ENCODE measurements around the gene SFI1. TPM values are rescaled to one million over a fixed set of nuclear protein-coding genes. Genes with fewer than 3 reads are reported as not detected.

Gene SFI1
- total RNA-seq, 2 donors from 2014 or later, result 27.8 to 46.8 TPM

DNA sequence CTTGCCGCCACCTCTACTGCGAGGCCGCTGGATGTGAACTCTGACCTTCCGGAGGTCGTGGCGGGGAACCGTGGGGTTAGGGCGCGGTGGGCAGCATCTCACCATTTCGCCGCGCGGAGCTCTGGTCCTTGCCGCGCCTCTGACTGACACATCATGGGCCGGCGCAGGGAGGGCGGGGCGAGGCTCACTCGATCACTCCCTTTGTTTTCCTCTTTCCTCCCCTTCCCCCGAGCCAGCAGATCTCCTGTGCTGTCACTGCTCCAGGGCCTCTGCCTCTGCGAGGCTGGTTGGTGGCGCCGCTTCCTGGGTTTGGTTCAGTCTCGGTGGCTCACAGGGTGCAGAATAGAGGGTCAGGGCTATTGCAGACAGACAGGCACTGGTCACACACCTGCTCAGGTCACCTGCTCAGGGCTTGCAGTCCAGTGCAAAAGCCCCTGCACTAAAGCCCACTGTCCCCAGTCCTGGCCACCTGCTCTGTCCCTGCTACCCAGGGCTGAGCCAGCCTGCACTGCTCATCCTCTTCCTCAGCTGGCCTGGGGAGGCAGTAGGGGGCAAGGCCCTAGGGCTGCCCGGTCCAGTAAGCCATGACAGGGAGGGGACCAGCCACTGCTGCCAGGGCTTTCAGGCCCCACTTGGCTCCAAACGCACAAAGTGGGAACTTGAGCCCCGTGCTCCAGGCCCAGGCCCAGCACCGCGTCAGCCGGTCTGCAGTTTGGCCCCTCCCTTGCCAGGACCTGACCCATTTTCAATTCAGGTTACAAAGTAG, 129.5 kb downstream of the SFI1 start:
- H3K4me3 ChIP-seq, result no peak overlapping the region
- peak overlapping the region in 3 of 4 donors; percentile 36 to 53 (median 37) for H3K27ac ChIP-seq
- ATAC-seq (no peak), DNase-seq (no peak)
- intact Hi-C loops (cut with DNase I), result no loop called here
- H3K9me3 ChIP-seq, result no peaks in the 10 kb centered on the region
- peaks cover 56% of the 10 kb centered on the region for H3K4me1 ChIP-seq
- TF ChIP-seq, protein P1, sequence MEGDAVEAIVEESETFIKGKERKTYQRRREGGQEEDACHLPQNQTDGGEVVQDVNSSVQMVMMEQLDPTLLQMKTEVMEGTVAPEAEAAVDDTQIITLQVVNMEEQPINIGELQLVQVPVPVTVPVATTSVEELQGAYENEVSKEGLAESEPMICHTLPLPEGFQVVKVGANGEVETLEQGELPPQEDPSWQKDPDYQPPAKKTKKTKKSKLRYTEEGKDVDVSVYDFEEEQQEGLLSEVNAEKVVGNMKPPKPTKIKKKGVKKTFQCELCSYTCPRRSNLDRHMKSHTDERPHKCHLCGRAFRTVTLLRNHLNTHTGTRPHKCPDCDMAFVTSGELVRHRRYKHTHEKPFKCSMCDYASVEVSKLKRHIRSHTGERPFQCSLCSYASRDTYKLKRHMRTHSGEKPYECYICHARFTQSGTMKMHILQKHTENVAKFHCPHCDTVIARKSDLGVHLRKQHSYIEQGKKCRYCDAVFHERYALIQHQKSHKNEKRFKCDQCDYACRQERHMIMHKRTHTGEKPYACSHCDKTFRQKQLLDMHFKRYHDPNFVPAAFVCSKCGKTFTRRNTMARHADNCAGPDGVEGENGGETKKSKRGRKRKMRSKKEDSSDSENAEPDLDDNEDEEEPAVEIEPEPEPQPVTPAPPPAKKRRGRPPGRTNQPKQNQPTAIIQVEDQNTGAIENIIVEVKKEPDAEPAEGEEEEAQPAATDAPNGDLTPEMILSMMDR (IDR thresholded peaks at IDR 0.05), result no peak
- TF ChIP-seq POLR2A (IDR thresholded peaks at IDR 0.05), result no peak
- WGBS, 2 donors, result 67 to 88% methylated on average over 25 to 31 of the region's 31 CpGs
- H3K27me3 ChIP-seq, result no peaks in the 10 kb centered on the region
- no peaks in the 10 kb centered on the region for H3K36me3 ChIP-seq (replicated peaks in 1 of 2; ENCODE audit: insufficient read depth in 1 of 2, low read depth in 2 of 2)

DNA sequence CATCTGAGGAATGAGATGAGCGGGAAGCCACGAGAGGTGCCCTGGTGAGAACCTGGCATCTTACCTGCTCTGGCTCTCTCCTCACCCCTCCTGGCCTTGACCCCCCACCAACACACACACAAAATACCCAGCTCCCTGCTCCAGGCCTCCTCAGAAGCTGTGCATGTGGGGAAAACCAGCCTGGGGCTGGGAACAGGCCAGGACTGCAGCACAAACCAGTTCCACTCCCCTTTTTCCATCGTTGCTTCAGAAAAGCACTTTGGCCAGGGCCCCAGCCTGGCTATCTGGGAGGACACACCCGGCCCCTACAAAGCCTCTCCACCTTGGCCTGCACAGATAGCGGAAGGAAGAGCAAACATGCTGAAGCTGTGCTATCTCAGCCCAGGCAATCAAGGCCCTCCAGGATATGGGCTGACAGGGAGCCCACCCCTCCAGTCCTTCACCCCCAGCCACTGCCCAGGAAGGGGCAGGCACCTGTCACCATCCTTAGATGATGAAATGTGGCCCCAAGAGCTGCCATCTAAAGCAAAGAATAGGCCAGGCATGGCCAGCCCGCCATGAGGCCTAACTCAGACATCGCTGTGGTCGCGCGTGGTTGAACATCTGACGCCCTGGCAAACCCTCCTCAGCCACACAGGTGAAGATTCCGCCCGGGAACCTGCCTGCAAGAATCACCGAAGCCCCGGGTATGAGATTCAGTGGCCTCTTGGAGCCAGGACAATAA, 130.3 kb downstream of the SFI1 start:
- H3K9me3 ChIP-seq, result no peaks in the 10 kb centered on the region
- peaks cover 63% of the 10 kb centered on the region for H3K4me1 ChIP-seq
- peak overlapping the region in 3 of 4 donors; percentile 36 to 53 (median 37) for H3K27ac ChIP-seq
- 39 to 65% methylated on average over 3 to 15 of the region's 15 CpGs for WGBS, 2 donors
- H3K27me3 ChIP-seq, result no peaks in the 10 kb centered on the region
- no peaks in the 10 kb centered on the region for H3K36me3 ChIP-seq (replicated peaks in 1 of 2; ENCODE audit: insufficient read depth in 1 of 2, low read depth in 2 of 2)
- no peak for TF ChIP-seq POLR2A (IDR thresholded peaks at IDR 0.05)
- TF ChIP-seq, protein P1 (IDR thresholded peaks at IDR 0.05), result no peak
- peak in 1 of 4 donors; percentile 34 for DNase-seq
- no peak overlapping the region for H3K4me3 ChIP-seq
- intact Hi-C loops (cut with DNase I), result no loop called here
- ATAC-seq, result no peak

DNA sequence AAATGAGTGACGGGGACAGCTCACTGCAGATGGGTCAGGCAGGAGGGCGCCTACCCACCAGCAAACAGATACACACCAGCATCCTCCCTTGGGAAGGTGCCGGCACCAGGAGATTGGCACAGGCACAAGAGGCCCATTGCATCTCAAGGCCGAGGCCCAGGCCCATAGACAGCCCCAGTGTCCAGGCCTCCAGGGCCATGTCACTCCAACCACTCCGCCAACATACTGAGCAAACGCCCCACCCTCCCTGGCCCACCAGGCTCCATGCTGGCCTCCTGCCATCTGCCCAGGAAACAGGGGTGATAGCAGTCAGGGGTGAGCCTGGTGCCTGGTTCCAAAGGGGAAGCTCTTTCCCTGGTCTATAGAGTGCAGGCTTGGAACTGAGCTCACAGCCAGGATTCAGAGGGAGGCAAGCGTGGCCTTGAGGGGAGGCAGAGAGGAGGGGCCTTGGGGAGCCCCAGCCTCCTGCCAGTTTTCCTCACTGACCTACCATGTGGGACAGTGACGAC, 130.9 kb downstream of the SFI1 start:
- 56 to 60% methylated on average over 4 to 8 of the region's 8 CpGs for WGBS, 2 donors
- H3K4me1 ChIP-seq, result peaks cover 66% of the 10 kb centered on the region
- peak overlapping the region in 3 of 4 donors; percentile 1 to 53 (median 36) for H3K27ac ChIP-seq
- no peaks in the 10 kb centered on the region for H3K36me3 ChIP-seq (replicated peaks in 1 of 2; ENCODE audit: insufficient read depth in 1 of 2, low read depth in 2 of 2)
- no peak for TF ChIP-seq POLR2A (IDR thresholded peaks at IDR 0.05)
- intact Hi-C loops (cut with DNase I), result no loop called here
- no peaks in the 10 kb centered on the region for H3K27me3 ChIP-seq
- no peaks in the 10 kb centered on the region for H3K9me3 ChIP-seq
- no peak overlapping the region for H3K4me3 ChIP-seq
- DNase-seq (peak in 2 of 4 donors; percentile 29 to 33), ATAC-seq (no peak)

DNA sequence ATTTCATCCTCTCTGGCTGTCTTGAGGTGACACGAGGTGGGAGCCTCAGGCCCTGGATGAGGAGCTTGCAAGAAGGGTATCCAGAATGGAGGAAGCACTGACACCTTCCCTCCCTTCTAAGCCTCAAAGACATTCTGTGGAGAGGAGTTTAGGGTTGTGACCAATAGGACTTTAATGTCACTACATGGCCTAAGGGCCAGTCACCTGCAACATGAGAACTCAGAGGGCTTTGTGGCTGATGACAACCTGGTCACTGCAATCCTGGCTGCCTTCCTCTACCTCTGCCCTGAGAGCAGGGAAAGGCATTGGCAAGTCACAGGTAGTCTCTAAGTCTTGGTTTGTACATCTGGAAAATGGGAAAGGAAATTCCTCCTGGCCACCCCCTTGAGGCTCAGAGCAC, 132.0 kb downstream of the SFI1 start:
- no peaks in the 10 kb centered on the region for H3K36me3 ChIP-seq (replicated peaks in 1 of 2; ENCODE audit: insufficient read depth in 1 of 2, low read depth in 2 of 2)
- TF ChIP-seq POLR2A (IDR thresholded peaks at IDR 0.05), result no peak
- no peak overlapping the region for H3K4me3 ChIP-seq
- peak overlapping the region in 1 of 4 donors; percentile 53 for H3K27ac ChIP-seq
- WGBS, 2 donors, result 94% methylated on average over 1 of the region's 1 CpG; no CpG with 5 or more reads in 1 of the 2 donors
- no peak for ATAC-seq
- H3K9me3 ChIP-seq, result no peaks in the 10 kb centered on the region
- intact Hi-C loops (cut with DNase I), result no loop called here
- H3K27me3 ChIP-seq, result no peaks in the 10 kb centered on the region
- H3K4me1 ChIP-seq, result peaks cover 66% of the 10 kb centered on the region
- no peak for DNase-seq

DNA sequence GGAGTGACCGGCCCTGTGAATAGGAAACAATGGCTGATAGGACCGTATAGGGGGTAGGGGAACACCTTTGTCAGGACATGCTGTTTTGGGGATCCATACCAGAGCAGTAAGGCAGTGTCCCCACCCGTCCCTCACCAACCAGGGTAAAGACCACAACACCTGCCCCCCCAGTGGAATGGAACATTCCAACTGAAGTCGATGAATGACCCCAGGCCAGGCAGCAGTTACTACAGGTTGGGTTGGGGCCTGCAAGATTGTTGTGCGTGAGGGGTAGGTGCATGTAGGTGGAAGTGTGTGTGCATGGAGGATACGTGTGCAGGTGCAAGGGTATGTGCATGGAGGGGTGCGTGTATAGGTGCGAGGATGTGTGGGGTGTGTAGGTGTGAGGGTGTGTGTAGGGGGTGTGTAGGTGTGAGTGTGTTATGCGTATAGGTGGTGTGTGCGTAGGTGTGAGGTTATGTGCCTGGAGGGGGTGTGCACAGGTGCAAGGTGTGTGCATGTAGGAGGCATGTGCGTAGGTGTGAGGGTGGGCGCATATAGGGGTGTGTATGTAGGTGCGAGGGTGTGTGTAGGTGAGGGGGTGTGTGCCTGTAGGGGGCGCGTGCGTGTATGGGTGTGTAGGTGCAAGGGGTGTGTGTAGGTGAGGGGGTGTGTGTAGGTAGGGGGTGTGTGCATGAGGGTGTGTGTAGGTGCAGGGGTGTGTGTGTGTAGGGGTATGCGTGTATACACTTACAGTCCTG, 132.8 kb downstream of the SFI1 start:
- TF ChIP-seq POLR2A (IDR thresholded peaks at IDR 0.05), result no peak
- TF ChIP-seq, protein P1 (IDR thresholded peaks at IDR 0.05), result no peak
- no peaks in the 10 kb centered on the region for H3K36me3 ChIP-seq (replicated peaks in 1 of 2; ENCODE audit: insufficient read depth in 1 of 2, low read depth in 2 of 2)
- no peaks in the 10 kb centered on the region for H3K9me3 ChIP-seq
- no peaks in the 10 kb centered on the region for H3K27me3 ChIP-seq
- WGBS, 2 donors, result 82 to 86% methylated on average over 17 of the region's 17 CpGs
- ATAC-seq (no peak), DNase-seq (no peak)
- peaks cover 73% of the 10 kb centered on the region for H3K4me1 ChIP-seq
- H3K27ac ChIP-seq, result peak overlapping the region in 1 of 4 donors; percentile 90
- no peak overlapping the region for H3K4me3 ChIP-seq
- intact Hi-C loops (cut with DNase I), result no loop called here
